HEK293 (cell line): ENCODE results near the gene EDA.

Experiments
- CTCF ChIP-seq: fragments of 450-650 bp; formaldehyde crosslinking; IDR thresholded peaks from 2 replicates; pipeline ENCODE4 v1.5.1; 2016; ENCODE audit warnings: missing biosample characterization, missing genetic modification characterization
- ZBTB7A ChIP-seq: fragments of 450-650 bp; formaldehyde crosslinking; IDR thresholded peaks from 2 replicates; pipeline ENCODE4 v1.5.1; 2016; ENCODE audit warnings: low read depth, missing biosample characterization, missing genetic modification characterization
- ZEB2 ChIP-seq: fragments of 450-650 bp; formaldehyde crosslinking; IDR thresholded peaks from 2 replicates; pipeline ENCODE4 v1.5.1; 2016; ENCODE audit warnings: missing biosample characterization, missing genetic modification characterization
- ZNF10 ChIP-seq: fragments of 450-650 bp; formaldehyde crosslinking; IDR thresholded peaks from 2 replicates; pipeline ENCODE4 v1.5.1; 2017; ENCODE audit warnings: missing biosample characterization, missing genetic modification characterization
- ZNF274 ChIP-seq, 2 experiments: fragments of 200-500 bp in 1 of 2; fragments of 450-650 bp in 1 of 2; sonication (Bioruptor generic) in 1 of 2; formaldehyde crosslinking in 1 of 2; IDR thresholded peaks; 2 replicates each; pipeline versions ENCODE4 v1.5.1 to v1.6.1; 2014 to 2016; ENCODE audit warnings: borderline replicate concordance in 1 of 2, inconsistent platforms in 1 of 2, low read length in 1 of 2, missing biosample characterization in 1 of 2, missing genetic modification characterization in 1 of 2
- ZNF366 ChIP-seq: fragments of 450-650 bp; formaldehyde crosslinking; conservative IDR thresholded peaks from 2 replicates; pipeline ENCODE4 v1.5.1; 2016; ENCODE audit warnings: missing biosample characterization, missing genetic modification characterization
- ZNF664 ChIP-seq: fragments of 450-650 bp; formaldehyde crosslinking; IDR thresholded peaks from 2 replicates; pipeline ENCODE4 v1.5.1; 2016; ENCODE audit warnings: missing biosample characterization, missing genetic modification characterization

- no peak for TF ChIP-seq ZNF664 (tag by site-specific recombination)
- no peak for TF ChIP-seq CTCF (tag by site-specific recombination)
- TF ChIP-seq ZNF274 (IDR thresholded peaks at IDR 0.05; ENCODE audit: low read length) = no peak
- no peak for TF ChIP-seq ZNF274 (tag by site-specific recombination; IDR thresholded peaks at IDR 0.05; ENCODE audit: borderline replicate concordance)
- TF ChIP-seq ZNF366 (tag by site-specific recombination) = no peak
- no peak for TF ChIP-seq ZNF10
- no peak for TF ChIP-seq ZEB2 (tag by site-specific recombination)
- TF ChIP-seq ZBTB7A (tag by site-specific recombination) = no peak
These were observed 437.1 kb downstream of the EDA start for GRCh38 chrX:70052895-70053615.
